Type B pancreatic cell (in vitro differentiated cells): Measurements from ENCODE around the gene RBM5. TPM values are rescaled to one million over a fixed set of nuclear protein-coding genes. Genes with fewer than 3 reads are reported as not detected.

Source experiments
- DNase-seq: peaks from one replicate; pipeline ENCODE4 v3.0.0; 2021; ENCODE audit warnings: mixed read lengths; ENCODE audit not compliant: unreplicated experiment; ENCODE audit errors: extremely low spot score
- H3K27ac Mint-ChIP-seq: 2 replicates; pipeline ENCODE4 v1.8.0; 2021; ENCODE audit warnings: mild to moderate bottlenecking, mixed read lengths
- H3K27me3 Mint-ChIP-seq: 2 replicates; pipeline ENCODE4 v1.8.0; 2021; ENCODE audit warnings: mixed read lengths
- H3K36me3 Mint-ChIP-seq: 2 replicates; pipeline ENCODE4 v1.8.0; 2021; ENCODE audit warnings: mixed read lengths
- H3K4me1 Mint-ChIP-seq: one replicate; pipeline ENCODE4 v1.8.0; 2021; ENCODE audit warnings: mixed read lengths; ENCODE audit not compliant: unreplicated experiment
- H3K4me3 Mint-ChIP-seq: 2 replicates; pipeline ENCODE4 v1.8.0; 2021; ENCODE audit warnings: mild to moderate bottlenecking, mixed read lengths
- H3K9me3 Mint-ChIP-seq: 2 replicates; pipeline ENCODE4 v1.8.0; 2021; ENCODE audit warnings: mixed read lengths
- CTCF ChIP-seq: fragments of 200-600 bp; sonication (generic); conservative IDR thresholded peaks from 2 replicates; pipeline ENCODE4 v1.5.0; 2021; ENCODE audit warnings: antibody characterized with exemption, mild to moderate bottlenecking
- total RNA-seq: library from RNA; stranded (reverse); gene quantifications from 2 replicates; pipeline ENCODE4 v1.2.1, GENCODE V29; 2021; ENCODE audit warnings: low replicate concordance

RBM5 gene
- total RNA-seq, 1 donor from 2014 or later = 244 TPM

GRCh38 chr3:50095352-50095998, 6.8 kb downstream of the RBM5 start:
- Mint-ChIP-seq H3K4me1 (peaks cover 4% of the 10 kb centered on the region), H3K9me3 (no peaks in the 10 kb centered on the region), H3K27ac (peak overlapping the region; percentile 21), H3K36me3 (peaks cover 45% of the 10 kb centered on the region), H3K4me3 (no peak overlapping the region), H3K27me3 (no peaks in the 10 kb centered on the region)
- no peak for DNase-seq
- TF ChIP-seq CTCF = no peak

DNA sequence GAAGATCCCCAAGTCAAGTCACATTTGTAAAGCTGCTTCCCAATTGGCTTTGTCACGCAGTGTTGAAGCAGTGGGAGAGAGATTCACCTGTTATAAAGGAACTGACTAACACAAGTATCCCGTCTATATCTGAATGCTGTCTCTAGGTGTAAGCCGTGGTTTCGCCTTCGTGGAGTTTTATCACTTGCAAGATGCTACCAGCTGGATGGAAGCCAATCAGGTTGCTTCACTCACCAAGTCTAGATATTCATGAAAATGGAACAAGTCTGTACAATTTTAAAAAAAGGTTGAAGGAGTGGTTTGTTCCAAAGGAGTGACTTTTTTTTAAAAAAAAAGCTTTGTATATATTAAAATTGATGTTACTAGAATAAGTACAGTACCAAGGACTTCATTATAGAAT, 11.7 kb downstream of the RBM5 start:
- H3K27me3 Mint-ChIP-seq = no peaks in the 10 kb centered on the region
- TF ChIP-seq CTCF = no peak
- peaks cover 44% of the 10 kb centered on the region for H3K36me3 Mint-ChIP-seq
- H3K4me3 Mint-ChIP-seq = no peak overlapping the region
- no peaks in the 10 kb centered on the region for H3K9me3 Mint-ChIP-seq
- no peaks in the 10 kb centered on the region for H3K4me1 Mint-ChIP-seq
- no peak overlapping the region for H3K27ac Mint-ChIP-seq
- DNase-seq = no peak

- no peaks in the 10 kb centered on the region for H3K27me3 Mint-ChIP-seq
- no peaks in the 10 kb centered on the region for H3K9me3 Mint-ChIP-seq
- no peak for DNase-seq
- TF ChIP-seq CTCF = no peak
- no peak overlapping the region for H3K4me3 Mint-ChIP-seq
- H3K27ac Mint-ChIP-seq = no peak overlapping the region
- no peaks in the 10 kb centered on the region for H3K4me1 Mint-ChIP-seq
- peaks cover 37% of the 10 kb centered on the region for H3K36me3 Mint-ChIP-seq
These were observed 12.5 kb downstream of the RBM5 start for GRCh38 chr3:50100956-50101845.

- H3K27me3 Mint-ChIP-seq = no peaks in the 10 kb centered on the region
- DNase-seq = no peak
- no peaks in the 10 kb centered on the region for H3K4me1 Mint-ChIP-seq
- no peak overlapping the region for H3K27ac Mint-ChIP-seq
- no peak overlapping the region for H3K4me3 Mint-ChIP-seq
- H3K36me3 Mint-ChIP-seq = peaks cover 38% of the 10 kb centered on the region
- no peak for TF ChIP-seq CTCF
- no peaks in the 10 kb centered on the region for H3K9me3 Mint-ChIP-seq
These were observed 13.8 kb downstream of the RBM5 start for GRCh38 chr3:50102558-50102957.

DNA sequence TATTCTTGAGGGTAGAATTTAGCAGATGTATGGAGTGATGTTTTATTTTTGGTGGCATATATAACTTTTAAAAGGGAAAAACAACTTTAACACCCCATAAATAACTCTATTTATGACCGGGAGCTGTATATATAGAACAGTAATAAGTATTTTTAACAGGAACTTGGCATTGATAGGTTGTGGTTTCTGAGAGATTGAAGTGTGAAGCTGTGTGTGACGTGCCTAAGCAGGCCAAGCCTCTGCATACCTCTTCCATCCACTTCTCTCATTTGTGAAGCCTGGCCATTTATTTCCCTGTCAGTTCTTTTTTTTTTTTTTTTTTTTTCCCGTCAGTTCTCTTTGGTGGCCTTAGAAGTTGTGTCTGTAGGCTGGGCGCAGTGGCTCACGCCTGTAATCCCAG, 23.0 kb downstream of the RBM5 start:
- H3K9me3 Mint-ChIP-seq = no peaks in the 10 kb centered on the region
- no peak overlapping the region for H3K27ac Mint-ChIP-seq
- peaks cover 61% of the 10 kb centered on the region for H3K36me3 Mint-ChIP-seq

More for the DNA sequence above, 23.0 kb downstream of the RBM5 start:
- Mint-ChIP-seq H3K4me3 (no peak overlapping the region), H3K27me3 (no peaks in the 10 kb centered on the region), H3K4me1 (no peaks in the 10 kb centered on the region)
- no peak for DNase-seq
- no peak for TF ChIP-seq CTCF
